ENCODE data around the gene CCDC92. TPM values are rescaled to one million over a fixed set of nuclear protein-coding genes. Genes with fewer than 3 reads are reported as not detected.
A peak's percentile ranks its signal among the peaks of the same experiment; 100 is the strongest.

Gene CCDC92
- total and polyA plus RNA-seq, 9 donors = 13.9 to 51.0 (median 34.6) TPM

DNA sequence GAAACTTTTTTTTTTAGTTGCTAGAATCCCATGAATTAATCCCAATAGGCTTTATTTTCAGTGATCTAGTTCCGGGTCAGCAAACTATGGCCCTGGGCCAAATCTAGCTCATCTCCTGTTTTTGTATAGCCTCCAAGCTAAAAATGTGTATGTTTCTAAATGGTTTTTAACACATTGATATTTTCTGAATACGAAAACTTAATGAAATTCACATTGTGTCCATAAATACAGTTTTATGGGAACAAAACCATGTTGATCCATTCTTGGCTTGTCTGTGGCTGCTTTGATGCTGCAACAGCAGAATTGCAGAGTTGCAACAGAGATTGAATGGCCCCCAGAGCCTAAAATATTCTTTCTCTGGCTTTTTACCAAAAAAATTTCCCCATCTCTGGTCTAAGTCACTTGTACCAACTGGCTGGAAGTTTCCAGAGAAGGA is 47.9 kb upstream of the CCDC92 start:
- Histone ChIP-seq H3K27ac (no peak overlapping the region), H3K4me3 (no peak overlapping the region), H3K9me3 (no peaks in the 10 kb centered on the region), H3K27me3 (no peaks in the 10 kb centered on the region), H3K4me1 (ENCODE audit: insufficient read depth) (peaks cover 4% of the 10 kb centered on the region), H3K36me3 (no peaks in the 10 kb centered on the region)
- intact Hi-C loops (cut with DNase I) = loop anchor here in 1 of 4 donors (10.0 kb wide), 1 partner anchor 116 kb away; no protein-coding TSS in a partner anchor
- no peak for TF ChIP-seq POLR2A (IDR thresholded peaks at IDR 0.05)
- TF ChIP-seq, protein P1, sequence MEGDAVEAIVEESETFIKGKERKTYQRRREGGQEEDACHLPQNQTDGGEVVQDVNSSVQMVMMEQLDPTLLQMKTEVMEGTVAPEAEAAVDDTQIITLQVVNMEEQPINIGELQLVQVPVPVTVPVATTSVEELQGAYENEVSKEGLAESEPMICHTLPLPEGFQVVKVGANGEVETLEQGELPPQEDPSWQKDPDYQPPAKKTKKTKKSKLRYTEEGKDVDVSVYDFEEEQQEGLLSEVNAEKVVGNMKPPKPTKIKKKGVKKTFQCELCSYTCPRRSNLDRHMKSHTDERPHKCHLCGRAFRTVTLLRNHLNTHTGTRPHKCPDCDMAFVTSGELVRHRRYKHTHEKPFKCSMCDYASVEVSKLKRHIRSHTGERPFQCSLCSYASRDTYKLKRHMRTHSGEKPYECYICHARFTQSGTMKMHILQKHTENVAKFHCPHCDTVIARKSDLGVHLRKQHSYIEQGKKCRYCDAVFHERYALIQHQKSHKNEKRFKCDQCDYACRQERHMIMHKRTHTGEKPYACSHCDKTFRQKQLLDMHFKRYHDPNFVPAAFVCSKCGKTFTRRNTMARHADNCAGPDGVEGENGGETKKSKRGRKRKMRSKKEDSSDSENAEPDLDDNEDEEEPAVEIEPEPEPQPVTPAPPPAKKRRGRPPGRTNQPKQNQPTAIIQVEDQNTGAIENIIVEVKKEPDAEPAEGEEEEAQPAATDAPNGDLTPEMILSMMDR (IDR thresholded peaks at IDR 0.05) = no peak
- no peak for TF ChIP-seq EP300 (IDR thresholded peaks at IDR 0.05)
- WGBS, 3 donors = 55 to 65% (median 59%) methylated on average over 2 of the region's 2 CpGs
- DNase-seq = peak in 1 of 5 donors; percentile 17

DNA sequence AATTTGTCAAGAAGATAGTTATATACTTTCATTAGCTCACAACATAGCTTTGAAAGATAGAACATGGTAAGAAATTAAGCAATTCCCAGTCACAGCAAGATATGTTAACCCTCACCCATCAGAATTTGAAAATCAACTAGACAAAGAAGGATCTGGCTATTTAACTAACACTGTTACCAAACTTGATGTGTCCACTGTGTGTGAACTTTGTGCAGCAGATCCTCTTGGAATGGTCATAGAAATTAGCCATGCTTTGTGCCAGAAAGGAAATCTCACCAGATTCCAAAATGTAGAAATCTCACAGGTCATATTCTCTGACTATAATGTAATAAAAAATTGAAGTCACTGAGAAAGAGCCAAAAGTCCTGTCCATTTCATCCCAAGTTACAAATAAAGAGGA is 46.5 kb upstream of the CCDC92 start:
- Histone ChIP-seq H3K9me3 (no peaks in the 10 kb centered on the region), H3K27ac (no peak overlapping the region), H3K36me3 (no peaks in the 10 kb centered on the region), H3K4me3 (no peak overlapping the region), H3K4me1 (ENCODE audit: insufficient read depth) (peaks cover 4% of the 10 kb centered on the region), H3K27me3 (no peaks in the 10 kb centered on the region)
- TF ChIP-seq, protein P1 (IDR thresholded peaks at IDR 0.05) = no peak
- no peak for TF ChIP-seq POLR2A (IDR thresholded peaks at IDR 0.05)
- TF ChIP-seq EP300 (IDR thresholded peaks at IDR 0.05) = no peak
- DNase-seq = no peak
- intact Hi-C loops (cut with DNase I) = no loop called here

DNA sequence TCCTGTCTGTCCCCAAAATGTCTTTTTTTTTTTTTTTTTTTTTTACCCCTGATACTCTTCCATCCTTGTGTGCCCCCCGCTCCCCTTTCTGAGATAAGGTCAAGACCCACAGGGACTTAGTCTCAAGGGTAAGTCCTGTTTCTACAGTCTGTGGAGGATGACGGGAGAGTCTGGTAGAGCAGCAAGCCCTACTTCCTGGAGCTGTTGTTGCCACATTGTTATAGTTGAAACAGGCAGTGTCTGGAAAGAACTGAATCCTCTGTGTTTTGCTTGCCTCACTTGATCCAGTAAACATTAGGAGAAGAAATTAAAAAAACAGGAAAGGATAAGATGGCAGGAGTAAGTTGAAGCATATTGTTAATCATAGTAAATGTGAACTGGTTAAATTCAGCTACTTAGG is 45.9 kb upstream of the CCDC92 start:
- no peak overlapping the region for H3K4me3 ChIP-seq
- H3K9me3 ChIP-seq = no peaks in the 10 kb centered on the region
- H3K27ac ChIP-seq = no peak overlapping the region
- DNase-seq = no peak
- no peaks in the 10 kb centered on the region for H3K27me3 ChIP-seq
- 70 to 81% (median 73%) methylated on average over 2 of the region's 2 CpGs for WGBS, 3 donors
- TF ChIP-seq, protein P1 (IDR thresholded peaks at IDR 0.05) = no peak
- TF ChIP-seq EP300 (IDR thresholded peaks at IDR 0.05) (no peak), POLR2A (IDR thresholded peaks at IDR 0.05) (no peak)
- peaks cover 4% of the 10 kb centered on the region for H3K4me1 ChIP-seq (ENCODE audit: insufficient read depth)
- intact Hi-C loops (cut with DNase I) = no loop called here
- H3K36me3 ChIP-seq = no peaks in the 10 kb centered on the region

DNA sequence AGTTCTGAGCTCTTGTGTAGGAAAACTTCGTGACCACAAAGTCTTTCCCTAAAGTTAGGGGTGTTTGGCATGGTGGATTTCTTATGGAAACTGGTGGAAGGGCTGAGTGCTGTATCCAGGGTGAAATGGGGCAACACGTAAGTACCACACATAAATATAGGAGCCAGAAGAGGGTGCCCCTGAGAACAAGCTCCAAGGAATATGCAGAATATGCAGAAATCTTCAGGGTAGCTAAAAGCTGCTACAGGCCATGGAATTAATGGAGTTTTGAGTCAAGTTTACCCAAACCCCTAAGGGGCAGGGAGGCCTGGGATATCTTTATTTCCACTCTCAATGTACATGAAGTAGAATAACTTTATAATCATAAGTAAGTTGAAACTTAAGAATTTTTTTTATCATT is 44.4 kb upstream of the CCDC92 start:
- Histone ChIP-seq H3K27ac (no peak overlapping the region), H3K27me3 (no peaks in the 10 kb centered on the region), H3K4me1 (ENCODE audit: insufficient read depth) (peaks cover 4% of the 10 kb centered on the region), H3K4me3 (no peak overlapping the region), H3K9me3 (no peaks in the 10 kb centered on the region), H3K36me3 (no peaks in the 10 kb centered on the region)
- TF ChIP-seq, protein P1 (IDR thresholded peaks at IDR 0.05) = no peak
- no peak for TF ChIP-seq POLR2A (IDR thresholded peaks at IDR 0.05)
- 92 to 96% (median 96%) methylated on average over 2 of the region's 2 CpGs for WGBS, 3 donors
- no peak for DNase-seq
- intact Hi-C loops (cut with DNase I) = no loop called here
